DOHH2 (cell line): Measurements from ENCODE around the gene MYL12B.

Source experiments
- CTCF ChIP-seq: fragments of 200-600 bp; sonication (generic); IDR thresholded peaks from one replicate; pipeline ENCODE4 v1.5.1; 2014; ENCODE audit warnings: antibody characterized with exemption, mild to moderate bottlenecking, low read depth, low read length; ENCODE audit not compliant: poor library complexity, severe bottlenecking
- EZH2phosphoT487 ChIP-seq: fragments of 200-600 bp; sonication (generic); IDR thresholded peaks from 2 replicates; pipeline ENCODE4 v1.6.1; 2017; ENCODE audit warnings: borderline replicate concordance, mild to moderate bottlenecking, antibody characterized with exemption, low read length, moderate library complexity, mixed read lengths

DNA sequence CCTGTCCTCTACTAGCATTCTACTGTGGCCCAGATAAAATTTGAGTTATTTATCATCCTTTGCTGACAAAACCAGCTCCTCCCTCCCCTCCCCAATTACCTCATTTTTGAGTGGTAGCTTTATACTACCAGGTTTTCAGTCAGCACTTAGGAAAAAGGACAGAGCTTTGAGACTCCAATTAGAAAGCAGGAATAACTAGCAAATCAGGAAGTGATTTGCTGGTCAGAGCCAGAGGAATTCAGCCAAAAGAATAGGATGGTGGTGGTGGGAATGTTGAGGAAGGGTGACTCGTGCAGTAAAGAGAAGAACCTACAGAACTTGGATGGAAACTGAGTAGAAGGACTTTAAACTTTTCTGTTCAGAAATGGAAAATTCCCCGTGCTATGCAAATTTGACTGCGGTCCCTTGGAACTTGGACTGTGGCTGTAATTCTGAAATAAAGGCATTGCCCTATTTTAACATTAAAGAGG, 3.7 kb downstream of the MYL12B start:
- TF ChIP-seq CTCF: no peak
- TF ChIP-seq EZH2phosphoT487: no peak
